Activated T-helper 2 cell treated with anti-CD3 and anti-CD28 coated beads, Interferon-gamma antibody, Interleukin-2, Interleukin-4, amounts not matched to agents 10 μg/mL and 5 μg/mL and 100 μg/mL, durations not matched to agents 14 hours and 24 hours and 36 hours (primary cell): Measurements from ENCODE around the gene BTF3L4. TPM values are rescaled to one million over a fixed set of nuclear protein-coding genes. Genes with fewer than 3 reads are reported as not detected.
"Not testable (repeated sequence)": the region's sequence is repeated elsewhere in the genome, so short reads cannot be mapped to it uniquely, and the experiment has no call there.

Source experiments
- DNase-seq: peaks from one replicate; pipeline ENCODE4 v3.0.0; 2021; ENCODE audit warnings: low spot score
- H3K27ac Mint-ChIP-seq: one replicate; pipeline ENCODE4 v1.8.0; 2021; ENCODE audit warnings: mixed read lengths
- H3K27me3 Mint-ChIP-seq: one replicate; pipeline ENCODE4 v1.8.0; 2021; ENCODE audit warnings: low read depth, mixed read lengths
- H3K36me3 Mint-ChIP-seq: one replicate; pipeline ENCODE4 v1.8.0; 2021; ENCODE audit warnings: low read depth, mixed read lengths
- H3K4me1 Mint-ChIP-seq: one replicate; pipeline ENCODE4 v1.8.0; 2021; ENCODE audit warnings: low read depth, mixed read lengths
- H3K4me3 Mint-ChIP-seq: one replicate; pipeline ENCODE4 v1.8.0; 2021; ENCODE audit warnings: low read depth, mild to moderate bottlenecking, moderate library complexity, mixed read lengths
- H3K9me3 Mint-ChIP-seq: one replicate; pipeline ENCODE4 v1.8.0; 2021; ENCODE audit warnings: mixed read lengths
- intact Hi-C: fragments of 100-400 bp; cut with micrococcal nuclease; formaldehyde crosslinking; loops from one replicate; pipeline ENCODE4 v1.15.1; 2023
- total RNA-seq: library from RNA; stranded (reverse); gene quantifications from 2 replicates; pipeline ENCODE4 v1.2.3, GENCODE V29; 2022

Gene BTF3L4
- total RNA-seq, 1 donor from 2014 or later, result 40.8 TPM

- H3K4me3 Mint-ChIP-seq, result no peak overlapping the region
- no peak for DNase-seq
- peaks cover 37% of the 10 kb centered on the region for H3K36me3 Mint-ChIP-seq
- intact Hi-C loops, result no loop called here
- H3K27me3 Mint-ChIP-seq, result no peaks in the 10 kb centered on the region
- H3K4me1 Mint-ChIP-seq, result peaks cover 9% of the 10 kb centered on the region
- H3K27ac Mint-ChIP-seq, result no peak overlapping the region
- H3K9me3 Mint-ChIP-seq, result no peaks in the 10 kb centered on the region
Observed at GRCh38 chr1:52037402-52037814, 18.7 kb upstream of the BTF3L4 start.

GRCh38 chr1:52037909-52038308 is 18.2 kb upstream of the BTF3L4 start:
- no peak overlapping the region for H3K4me3 Mint-ChIP-seq
- no peak overlapping the region for H3K27ac Mint-ChIP-seq
- H3K4me1 Mint-ChIP-seq, result peaks cover 6% of the 10 kb centered on the region
- no peak for DNase-seq
- peaks cover 32% of the 10 kb centered on the region for H3K36me3 Mint-ChIP-seq
- H3K9me3 Mint-ChIP-seq, result no peaks in the 10 kb centered on the region
- intact Hi-C loops, result no loop called here
- no peaks in the 10 kb centered on the region for H3K27me3 Mint-ChIP-seq

- H3K4me3 Mint-ChIP-seq, result no peak overlapping the region
- H3K27me3 Mint-ChIP-seq, result no peaks in the 10 kb centered on the region
- DNase-seq, result no peak
- intact Hi-C loops, result no loop called here
- peaks cover 7% of the 10 kb centered on the region for H3K4me1 Mint-ChIP-seq
- H3K36me3 Mint-ChIP-seq, result peaks cover 34% of the 10 kb centered on the region
- no peak overlapping the region for H3K27ac Mint-ChIP-seq
- no peaks in the 10 kb centered on the region for H3K9me3 Mint-ChIP-seq
Observed at GRCh38 chr1:52041551-52042185, 14.4 kb upstream of the BTF3L4 start.

GRCh38 chr1:52045236-52045635 is 10.9 kb upstream of the BTF3L4 start:
- no peaks in the 10 kb centered on the region for H3K9me3 Mint-ChIP-seq
- intact Hi-C loops, result no loop called here

GRCh38 chr1:52045666-52046195 is 10.4 kb upstream of the BTF3L4 start:
- H3K4me3 Mint-ChIP-seq, H3K9me3 Mint-ChIP-seq, H3K27ac Mint-ChIP-seq, H3K27me3 Mint-ChIP-seq, DNase-seq, intact Hi-C loops: not testable (repeated sequence)
- peaks cover 12% of the 10 kb centered on the region for H3K4me1 Mint-ChIP-seq
- H3K36me3 Mint-ChIP-seq, result peaks cover 31% of the 10 kb centered on the region

More at GRCh38 chr1:52045236-52045635, 10.9 kb upstream of the BTF3L4 start:
- H3K36me3 Mint-ChIP-seq, result peaks cover 28% of the 10 kb centered on the region
- H3K4me1 Mint-ChIP-seq, result peaks cover 10% of the 10 kb centered on the region
- H3K27ac Mint-ChIP-seq, result no peak overlapping the region
- H3K4me3 Mint-ChIP-seq, result no peak overlapping the region
- DNase-seq, result no peak
- no peaks in the 10 kb centered on the region for H3K27me3 Mint-ChIP-seq

- H3K27ac Mint-ChIP-seq, result not testable (repeated sequence)
Observed at GRCh38 chr1:52049337-52049736, 6.8 kb upstream of the BTF3L4 start.

GRCh38 chr1:52053862-52054261 is 2.2 kb upstream of the BTF3L4 start:
- Mint-ChIP-seq H3K4me3 (peak overlapping the region; percentile 97), H3K27me3 (no peaks in the 10 kb centered on the region), H3K36me3 (peaks cover 27% of the 10 kb centered on the region), H3K9me3 (no peaks in the 10 kb centered on the region), H3K4me1 (peaks cover 39% of the 10 kb centered on the region), H3K27ac (peak overlapping the region; percentile 11)
- no peak for DNase-seq
- intact Hi-C loops, result loop anchor here (10.0 kb wide), 1 partner anchor 351 kb away; the partner anchor contains the start of genes ORC1 and PRPF38A

More at GRCh38 chr1:52049337-52049736, 6.8 kb upstream of the BTF3L4 start:
- H3K27me3 Mint-ChIP-seq, H3K4me3 Mint-ChIP-seq, H3K9me3 Mint-ChIP-seq, DNase-seq, intact Hi-C loops: not testable (repeated sequence)
- Mint-ChIP-seq H3K36me3 (peaks cover 38% of the 10 kb centered on the region), H3K4me1 (peaks cover 22% of the 10 kb centered on the region)

- no peak for DNase-seq
- peak overlapping the region; percentile 97 for H3K4me3 Mint-ChIP-seq
- peak overlapping the region; percentile 94 for H3K27ac Mint-ChIP-seq
- no peaks in the 10 kb centered on the region for H3K27me3 Mint-ChIP-seq
- intact Hi-C loops, result loop anchor here (1.0 to 10.0 kb wide), 6 partner anchors 21 to 1998 kb away; partner anchors contain the start of genes CC2D1B, KTI12, NRDC and ORC1
- peaks cover 43% of the 10 kb centered on the region for H3K4me1 Mint-ChIP-seq
- H3K36me3 Mint-ChIP-seq, result peaks cover 31% of the 10 kb centered on the region
- H3K9me3 Mint-ChIP-seq, result no peaks in the 10 kb centered on the region
Observed at GRCh38 chr1:52054496-52055065, 1.5 kb upstream of the BTF3L4 start.

GRCh38 chr1:52055066-52055865 is 829 bp upstream of the BTF3L4 start, which contains the start of gene TXNDC12:
TSS of gene TXNDC12 (minus strand) at chr1:52055191. CDS start at chr1:52055096, 95 bp downstream.
- peak; percentile 72 for DNase-seq
- Mint-ChIP-seq H3K4me1 (peaks cover 41% of the 10 kb centered on the region), H3K36me3 (peaks cover 32% of the 10 kb centered on the region), H3K4me3 (peak within 1 kb of the TSS; percentile 97), H3K27ac (peak within 1 kb of the TSS; percentile 94), H3K27me3 (no peaks in the 10 kb centered on the region), H3K9me3 (no peaks in the 10 kb centered on the region)
- intact Hi-C loops, result loop anchor here (1.0 to 10.0 kb wide), 6 partner anchors 22 to 1997 kb away; partner anchors contain the start of genes CC2D1B, KTI12, NRDC and ORC1

GRCh38 chr1:52055866-52056162 is 281 bp upstream of the BTF3L4 start:
- DNase-seq, result no peak
- H3K9me3 Mint-ChIP-seq, result no peaks in the 10 kb centered on the region
- peak overlapping the region; percentile 94 for H3K27ac Mint-ChIP-seq
- peak overlapping the region; percentile 97 for H3K4me3 Mint-ChIP-seq
- no peaks in the 10 kb centered on the region for H3K27me3 Mint-ChIP-seq
- peaks cover 43% of the 10 kb centered on the region for H3K4me1 Mint-ChIP-seq
- peaks cover 33% of the 10 kb centered on the region for H3K36me3 Mint-ChIP-seq
- intact Hi-C loops, result loop anchor here (1.0 to 10.0 kb wide), 8 partner anchors 23 to 1996 kb away; partner anchors contain the start of genes CC2D1B, KTI12, NRDC and ORC1

GRCh38 chr1:52056937-52057231 is 789 bp downstream of the BTF3L4 start:
- no peaks in the 10 kb centered on the region for H3K9me3 Mint-ChIP-seq
- H3K4me3 Mint-ChIP-seq, result peak overlapping the region; percentile 100
- H3K27ac Mint-ChIP-seq, result peak overlapping the region; percentile 100
- intact Hi-C loops, result loop anchor here (1.0 to 10.0 kb wide), 6 partner anchors 85 to 1995 kb away; partner anchors contain the start of genes CC2D1B, ORC1, PRPF38A and TCEANC2
- DNase-seq, result no peak
- peaks cover 36% of the 10 kb centered on the region for H3K36me3 Mint-ChIP-seq
- peaks cover 41% of the 10 kb centered on the region for H3K4me1 Mint-ChIP-seq
- H3K27me3 Mint-ChIP-seq, result no peaks in the 10 kb centered on the region

GRCh38 chr1:52057255-52057654 is 1.2 kb downstream of the BTF3L4 start:
- Mint-ChIP-seq H3K4me3 (peak overlapping the region; percentile 100), H3K4me1 (peaks cover 38% of the 10 kb centered on the region), H3K27me3 (no peaks in the 10 kb centered on the region), H3K27ac (peak overlapping the region; percentile 100), H3K9me3 (no peaks in the 10 kb centered on the region), H3K36me3 (peaks cover 34% of the 10 kb centered on the region)
- intact Hi-C loops, result loop anchor here (5.0 to 10.0 kb wide), 4 partner anchors 85 to 1995 kb away; partner anchors contain the start of genes CC2D1B, ORC1, PRPF38A and TCEANC2
- no peak for DNase-seq
